MM.1S (cell line): ENCODE data around the gene CDH5.

ENCODE experiments used
- DNase-seq: peaks from one replicate; pipeline ENCODE4 v3.0.0-alpha.2; 2015
- H2AFZ ChIP-seq: fragments of 300-600 bp; sonication (generic); 2 replicates; pipeline ENCODE4 v1.6.0; 2016; ENCODE audit warnings: antibody characterized with exemption, low read length
- H3F3A ChIP-seq: fragments of 300-600 bp; sonication (generic); 2 replicates; pipeline ENCODE4 v1.6.1; 2016; ENCODE audit warnings: mild to moderate bottlenecking, antibody characterized with exemption, low read length, moderate library complexity, mixed read lengths; ENCODE audit not compliant: insufficient read depth
- H3K27ac ChIP-seq: fragments of 300-600 bp; sonication (generic); 2 replicates; pipeline ENCODE4 v1.5.1; 2016; ENCODE audit warnings: mild to moderate bottlenecking, low read length
- H3K27me3 ChIP-seq: fragments of 300-600 bp; sonication (generic); replicated peaks from 2 replicates; pipeline ENCODE4 v1.6.0; 2016; ENCODE audit warnings: low read length; ENCODE audit not compliant: insufficient read depth
- H3K36me3 ChIP-seq: fragments of 300-600 bp; sonication (generic); replicated peaks from 2 replicates; pipeline ENCODE4 v1.6.1; 2016; ENCODE audit warnings: mild to moderate bottlenecking, low read length, mixed read lengths; ENCODE audit not compliant: insufficient read depth
- H3K4me1 ChIP-seq: fragments of 300-600 bp; sonication (generic); 2 replicates; pipeline ENCODE4 v1.6.1; 2016; ENCODE audit warnings: low read length, mixed read lengths
- H3K4me2 ChIP-seq: fragments of 300-600 bp; sonication (generic); 2 replicates; pipeline ENCODE4 v1.6.0; 2016; ENCODE audit warnings: low read depth, low read length
- H3K4me3 ChIP-seq: fragments of 300-600 bp; sonication (generic); 2 replicates; pipeline ENCODE4 v1.5.1; 2016; ENCODE audit warnings: low read length, mixed read lengths
- H3K79me2 ChIP-seq: fragments of 300-600 bp; sonication (generic); 2 replicates; pipeline ENCODE4 v1.6.1; 2016; ENCODE audit warnings: mixed run types, low read length, mixed read lengths
- H3K9ac ChIP-seq: fragments of 300-600 bp; sonication (generic); 2 replicates; pipeline ENCODE4 v1.6.1; 2016; ENCODE audit warnings: low read length, mixed read lengths
- H3K9me2 ChIP-seq: fragments of 300-600 bp; sonication (generic); replicated peaks from 2 replicates; pipeline ENCODE4 v1.6.1; 2016; ENCODE audit warnings: mild to moderate bottlenecking, low read length, mixed read lengths; ENCODE audit not compliant: insufficient read depth
- H3K9me3 ChIP-seq: fragments of 300-600 bp; sonication (generic); replicated peaks from 2 replicates; pipeline ENCODE4 v1.6.1; 2016; ENCODE audit warnings: mild to moderate bottlenecking, low read length, mixed read lengths; ENCODE audit not compliant: insufficient read depth
- H4K20me1 ChIP-seq: fragments of 300-600 bp; sonication (generic); 2 replicates; pipeline ENCODE4 v1.6.1; 2016; ENCODE audit warnings: mild to moderate bottlenecking, low read length, moderate library complexity, mixed read lengths; ENCODE audit not compliant: insufficient read depth
- EZH2 ChIP-seq: fragments of 300-600 bp; sonication (generic); optimal IDR thresholded peaks from 2 replicates; pipeline ENCODE3; 2017; ENCODE audit warnings: low read depth, mild to moderate bottlenecking, antibody characterized with exemption, low read length, mixed read lengths
- EZH2phosphoT487 ChIP-seq: fragments of 300-600 bp; sonication (generic); IDR thresholded peaks from 2 replicates; pipeline ENCODE4 v1.6.1; 2018; ENCODE audit warnings: antibody characterized with exemption, low read length
- TF ChIP-seq, protein P1 (sequence below): fragments of 300-600 bp; sonication (generic); IDR thresholded peaks from 2 replicates; pipeline ENCODE4 v1.5.1; 2016; ENCODE audit warnings: antibody characterized with exemption, low read length, mixed read lengths

Gene CDH5

DNA sequence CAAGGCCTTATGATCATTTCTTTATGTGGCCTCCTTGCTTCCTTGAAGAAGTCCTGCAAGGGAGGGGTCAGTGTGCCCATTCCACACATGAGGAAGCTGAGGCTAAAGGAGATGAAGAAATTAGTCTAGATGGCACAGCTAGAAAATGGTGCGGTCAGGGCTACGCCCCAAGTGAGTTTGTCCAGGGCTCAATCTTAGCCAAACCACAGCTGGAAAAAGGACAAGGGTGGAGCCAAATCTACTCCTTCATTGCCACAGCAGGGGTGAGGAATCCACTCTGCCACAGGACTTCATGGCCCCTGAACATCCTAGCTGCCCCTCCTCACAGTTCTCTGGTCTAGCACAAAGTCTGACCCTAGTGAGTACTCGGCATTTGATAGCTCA lies 76.8 kb downstream of the CDH5 start:
- Histone ChIP-seq H3K79me2 (no peaks in the 10 kb centered on the region), H3K27ac (no peak overlapping the region), H3F3A (no peaks in the 10 kb centered on the region), H4K20me1 (no peaks in the 10 kb centered on the region), H3K36me3 (no peaks in the 10 kb centered on the region), H3K4me1 (no peaks in the 10 kb centered on the region), H3K27me3 (no peaks in the 10 kb centered on the region), H3K9ac (no peak overlapping the region), H3K9me2 (no peaks in the 10 kb centered on the region), H3K4me3 (no peak overlapping the region), H3K9me3 (no peaks in the 10 kb centered on the region), H2AFZ (no peak overlapping the region), H3K4me2 (no peak overlapping the region)
- DNase-seq: no peak
- TF ChIP-seq, protein P1, sequence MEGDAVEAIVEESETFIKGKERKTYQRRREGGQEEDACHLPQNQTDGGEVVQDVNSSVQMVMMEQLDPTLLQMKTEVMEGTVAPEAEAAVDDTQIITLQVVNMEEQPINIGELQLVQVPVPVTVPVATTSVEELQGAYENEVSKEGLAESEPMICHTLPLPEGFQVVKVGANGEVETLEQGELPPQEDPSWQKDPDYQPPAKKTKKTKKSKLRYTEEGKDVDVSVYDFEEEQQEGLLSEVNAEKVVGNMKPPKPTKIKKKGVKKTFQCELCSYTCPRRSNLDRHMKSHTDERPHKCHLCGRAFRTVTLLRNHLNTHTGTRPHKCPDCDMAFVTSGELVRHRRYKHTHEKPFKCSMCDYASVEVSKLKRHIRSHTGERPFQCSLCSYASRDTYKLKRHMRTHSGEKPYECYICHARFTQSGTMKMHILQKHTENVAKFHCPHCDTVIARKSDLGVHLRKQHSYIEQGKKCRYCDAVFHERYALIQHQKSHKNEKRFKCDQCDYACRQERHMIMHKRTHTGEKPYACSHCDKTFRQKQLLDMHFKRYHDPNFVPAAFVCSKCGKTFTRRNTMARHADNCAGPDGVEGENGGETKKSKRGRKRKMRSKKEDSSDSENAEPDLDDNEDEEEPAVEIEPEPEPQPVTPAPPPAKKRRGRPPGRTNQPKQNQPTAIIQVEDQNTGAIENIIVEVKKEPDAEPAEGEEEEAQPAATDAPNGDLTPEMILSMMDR: no peak
- no peak for TF ChIP-seq EZH2phosphoT487
- no peak for TF ChIP-seq EZH2

DNA sequence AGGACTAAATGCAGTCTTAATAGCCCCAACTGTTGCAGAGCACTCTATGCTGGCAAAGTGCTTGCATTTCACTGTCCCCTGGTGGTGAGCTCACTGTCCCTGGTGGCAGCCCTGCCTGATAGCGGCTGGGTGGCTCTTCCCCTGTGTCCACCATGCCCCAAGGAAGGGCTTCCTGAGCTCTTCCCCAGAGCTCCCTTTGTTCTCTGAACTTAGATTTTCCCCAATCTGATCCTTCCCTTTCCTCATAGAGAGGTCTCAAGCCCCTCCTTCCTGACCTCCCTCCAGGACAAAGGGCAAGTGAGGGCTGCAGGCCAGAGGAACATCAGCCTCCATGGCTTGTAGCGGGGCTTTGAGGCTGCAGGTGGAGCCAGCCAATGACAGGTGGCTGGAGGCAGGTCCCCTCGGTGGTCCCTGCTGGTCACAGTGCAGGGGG lies 77.6 kb downstream of the CDH5 start:
- TF ChIP-seq EZH2phosphoT487 (no peak), EZH2 (no peak)
- TF ChIP-seq, protein P1: no peak
- no peaks in the 10 kb centered on the region for H3K4me1 ChIP-seq
- H3K4me3 ChIP-seq: no peak overlapping the region
- no peaks in the 10 kb centered on the region for H3K9me3 ChIP-seq
- no peak for DNase-seq
- H3K4me2 ChIP-seq: no peak overlapping the region
- no peaks in the 10 kb centered on the region for H3K27me3 ChIP-seq
- no peak overlapping the region for H3K9ac ChIP-seq
- H2AFZ ChIP-seq: no peak overlapping the region
- no peaks in the 10 kb centered on the region for H3K36me3 ChIP-seq
- H3K9me2 ChIP-seq: no peaks in the 10 kb centered on the region
- no peak overlapping the region for H3K27ac ChIP-seq
- H3K79me2 ChIP-seq: no peaks in the 10 kb centered on the region
- H3F3A ChIP-seq: no peaks in the 10 kb centered on the region
- H4K20me1 ChIP-seq: no peaks in the 10 kb centered on the region

DNA sequence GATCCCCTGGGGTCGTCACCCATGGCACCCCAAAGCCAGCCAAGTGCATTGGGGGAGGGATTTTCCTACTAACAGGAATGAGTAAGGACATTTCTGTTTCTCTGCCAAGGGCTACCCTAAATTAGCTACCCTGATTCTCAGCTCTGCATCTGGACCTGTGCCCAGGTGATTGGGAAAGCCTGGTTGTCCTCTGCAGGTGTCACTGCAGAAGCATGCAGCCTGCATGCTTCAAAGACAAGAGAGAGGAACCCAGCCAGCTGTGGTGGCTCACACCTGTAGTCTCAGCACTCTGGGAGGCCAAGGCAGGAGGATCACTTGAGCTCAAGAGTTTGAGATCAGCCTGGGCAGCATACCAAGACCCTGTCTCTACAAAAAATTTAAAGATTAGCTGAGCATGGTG lies 80.2 kb downstream of the CDH5 start:
- no peaks in the 10 kb centered on the region for H3K4me1 ChIP-seq
- no peaks in the 10 kb centered on the region for H3K79me2 ChIP-seq
- no peaks in the 10 kb centered on the region for H3K27me3 ChIP-seq
- no peaks in the 10 kb centered on the region for H3K9me3 ChIP-seq
- TF ChIP-seq EZH2phosphoT487 (no peak), EZH2 (no peak)
- TF ChIP-seq, protein P1: no peak
- H3K9ac ChIP-seq: no peak overlapping the region
- H3K4me2 ChIP-seq: no peak overlapping the region
- no peaks in the 10 kb centered on the region for H4K20me1 ChIP-seq
- H2AFZ ChIP-seq: no peak overlapping the region
- H3K4me3 ChIP-seq: no peak overlapping the region
- no peak overlapping the region for H3K27ac ChIP-seq
- no peak for DNase-seq
- H3K36me3 ChIP-seq: no peaks in the 10 kb centered on the region
- H3F3A ChIP-seq: no peaks in the 10 kb centered on the region
- H3K9me2 ChIP-seq: no peaks in the 10 kb centered on the region
